Astrocyte of the hippocampus (primary cell): Measurements from ENCODE around the gene ZNF846.
"Not testable (repeated sequence)": the region's sequence is repeated elsewhere in the genome, so short reads cannot be mapped to it uniquely, and the experiment has no call there.

Experiments used
- DNase-seq: peaks from one replicate; pipeline ENCODE4 v3.0.0; 2011; ENCODE audit warnings: low read depth, low spot score

ZNF846 gene

GRCh38 chr19:9784163-9784496 lies 15.6 kb upstream of the ZNF846 start:
- not testable (repeated sequence) for DNase-seq

GRCh38 chr19:9782338-9782737 lies 13.8 kb upstream of the ZNF846 start:
- no peak for DNase-seq

- DNase-seq: no peak
Measured at GRCh38 chr19:9757544-9758501, 10.7 kb downstream of the ZNF846 start.

DNA sequence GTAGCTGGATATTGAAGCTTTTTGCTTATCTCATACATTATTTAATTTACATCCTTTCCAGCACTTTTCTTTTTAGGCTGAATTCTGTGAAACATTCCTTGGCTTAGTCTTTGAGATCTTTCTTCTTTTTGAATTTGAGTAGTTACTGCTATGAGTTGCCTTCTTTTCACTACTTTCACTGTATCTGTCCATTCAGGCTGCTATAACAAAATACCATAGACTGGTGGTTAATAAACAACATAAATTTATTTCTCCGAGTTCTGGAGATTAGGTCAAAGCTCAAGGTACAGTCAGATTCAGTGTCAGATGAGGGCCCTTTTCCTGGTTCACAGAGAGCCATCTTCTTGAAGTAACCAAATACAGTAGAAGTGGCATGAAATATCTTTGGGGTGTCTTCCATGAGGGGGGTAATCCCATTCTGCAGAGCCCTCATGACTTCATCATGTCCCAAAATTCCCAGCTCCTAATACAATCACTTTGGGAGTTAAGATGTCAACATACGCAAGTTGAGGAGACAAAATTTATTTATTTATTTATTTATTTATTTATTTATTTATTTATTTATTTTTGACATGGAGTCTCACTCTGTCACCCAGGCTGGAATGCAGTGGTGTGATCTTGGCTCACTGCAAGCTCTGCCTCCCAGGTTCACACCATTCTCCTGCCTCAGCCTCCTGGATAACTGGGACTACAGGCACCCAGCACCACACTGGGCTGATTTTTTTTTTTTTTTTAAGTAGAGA lies 15.7 kb downstream of the ZNF846 start:
- DNase-seq: no peak

DNA sequence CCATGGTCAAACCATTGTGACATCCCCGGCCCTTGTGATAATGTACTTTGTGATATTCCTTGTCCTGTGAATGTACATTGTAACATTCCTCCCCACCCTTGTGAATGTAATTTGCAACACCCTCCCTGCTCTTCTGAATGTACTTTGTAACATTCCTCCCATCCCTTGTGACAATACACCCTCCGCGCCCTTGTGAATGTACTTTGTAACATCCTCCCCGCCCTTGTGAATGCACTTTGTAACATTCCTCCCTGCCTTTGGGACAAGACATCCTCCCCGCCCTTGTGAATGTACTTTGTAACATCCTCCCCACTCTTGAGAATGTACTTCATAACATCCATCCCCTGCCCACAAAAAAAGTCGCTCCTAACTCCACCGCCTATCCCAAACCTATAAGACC lies 17.1 kb downstream of the ZNF846 start:
- no peak for DNase-seq

DNA sequence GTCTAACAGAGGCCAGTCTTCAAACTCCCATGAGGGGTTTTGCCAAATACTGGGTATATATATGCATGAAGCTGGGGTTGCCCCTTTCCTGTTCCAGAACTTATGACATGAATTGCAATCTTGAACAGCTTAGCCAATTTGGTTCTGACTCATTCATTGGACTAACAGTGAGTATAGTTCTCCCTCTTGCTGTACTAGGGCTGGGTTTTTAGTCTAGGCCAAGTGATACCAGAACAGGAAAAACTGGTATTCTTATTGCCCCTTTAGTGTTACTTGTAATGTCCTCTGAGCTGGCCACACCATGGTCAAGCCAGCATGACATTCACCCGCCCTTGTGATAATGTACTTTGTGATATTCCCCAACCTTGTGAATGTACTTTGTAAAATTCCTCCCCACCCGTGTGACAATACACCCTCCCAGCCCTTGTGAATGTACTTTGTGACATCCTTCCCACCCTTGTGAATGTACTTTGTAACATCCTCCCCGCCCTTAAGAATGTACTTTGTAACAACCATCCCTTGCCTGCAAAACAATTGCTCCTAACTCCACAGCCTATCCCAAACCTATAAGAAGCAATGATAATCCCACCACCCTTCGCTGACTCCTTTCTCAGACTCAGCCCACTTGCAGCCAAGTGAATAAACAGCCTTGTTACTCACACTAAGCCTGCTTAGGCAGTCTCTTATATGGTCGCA lies 26.9 kb downstream of the ZNF846 start:
- no peak for DNase-seq

- DNase-seq: no peak
Measured at GRCh38 chr19:9735986-9736385, 32.6 kb downstream of the ZNF846 start.

DNA sequence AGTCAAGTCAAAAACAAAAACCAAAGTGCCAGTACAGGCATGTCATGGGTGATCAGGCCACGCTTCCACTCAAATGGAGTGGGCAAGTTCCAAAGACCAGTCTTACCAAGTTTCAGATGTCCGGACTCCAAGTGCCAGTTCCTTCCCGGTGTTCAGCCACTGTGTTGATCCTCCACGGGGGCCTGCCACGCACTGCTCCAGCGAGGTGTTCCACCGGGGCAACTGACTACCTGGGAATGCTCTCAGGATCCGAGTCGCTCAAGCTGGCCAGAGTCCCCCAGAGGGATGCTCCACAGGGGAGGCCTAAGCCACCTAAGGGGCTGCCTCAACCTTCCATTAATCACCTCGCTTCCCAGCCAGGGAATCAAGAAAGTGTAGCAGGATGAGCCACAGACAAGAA lies 38.5 kb downstream of the ZNF846 start:
- not testable (repeated sequence) for DNase-seq

GRCh38 chr19:9729162-9729561 lies 39.4 kb downstream of the ZNF846 start:
- no peak for DNase-seq

- DNase-seq: no peak
Measured at GRCh38 chr19:9727644-9728043, 40.9 kb downstream of the ZNF846 start.

DNA sequence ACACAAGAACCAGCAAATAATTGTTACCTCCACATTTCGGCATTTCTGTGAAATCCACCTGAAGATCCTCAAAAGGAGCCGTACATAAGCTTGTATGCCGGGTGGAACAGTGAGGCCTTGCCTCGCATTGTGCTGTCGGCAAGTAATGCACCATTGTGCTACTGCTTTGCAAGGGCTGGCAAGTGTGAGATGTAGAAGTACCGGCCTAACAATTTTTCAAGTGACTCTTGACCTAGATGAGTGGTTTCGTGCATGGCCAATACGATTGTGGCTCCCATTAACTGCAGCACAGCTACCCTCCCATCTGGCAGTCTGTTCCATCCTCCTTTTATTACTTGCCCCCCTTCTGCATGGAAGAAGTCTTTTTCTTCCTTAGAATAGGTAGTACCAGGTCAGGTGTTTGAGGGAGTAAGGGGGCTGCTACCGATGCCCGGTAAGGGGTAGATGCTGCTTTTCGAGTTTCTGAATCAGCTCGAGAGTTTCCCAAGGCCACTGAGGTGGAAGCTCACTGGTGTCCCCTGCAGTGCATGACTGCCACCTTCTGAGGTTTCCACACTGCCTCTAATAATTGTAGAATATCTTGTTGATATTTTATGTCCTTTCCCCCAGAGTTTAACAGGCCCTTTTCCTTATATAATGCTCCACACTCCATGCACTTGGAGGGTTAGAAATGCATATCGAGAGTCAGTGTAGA lies 42.9 kb downstream of the ZNF846 start:
- DNase-seq: not testable (repeated sequence)

GRCh38 chr19:9724157-9724556 lies 44.4 kb downstream of the ZNF846 start:
- DNase-seq: no peak

GRCh38 chr19:9721861-9722260 lies 46.7 kb downstream of the ZNF846 start:
- DNase-seq: no peak

GRCh38 chr19:9720541-9720940 lies 48.0 kb downstream of the ZNF846 start:
- no peak for DNase-seq

DNA sequence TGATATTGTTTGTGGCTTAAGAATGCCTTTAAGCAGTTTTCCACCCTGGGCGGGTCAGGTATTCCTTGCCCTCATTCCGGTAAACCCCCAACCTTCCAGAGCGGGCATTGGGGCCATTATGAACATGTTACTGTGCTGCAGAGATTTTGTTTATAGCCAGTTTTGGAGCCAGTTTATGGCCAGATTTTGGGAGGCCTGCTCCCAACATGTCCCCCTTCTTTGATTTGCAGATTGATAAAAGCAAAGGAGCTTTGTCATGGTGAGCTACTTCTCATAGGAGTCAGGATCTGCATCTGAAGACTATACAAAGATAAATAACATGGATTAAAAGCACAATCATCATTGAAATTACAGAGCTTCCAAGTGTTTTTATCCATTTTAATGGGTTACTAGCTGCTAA lies 56.7 kb downstream of the ZNF846 start:
- DNase-seq: no peak

GRCh38 chr19:9709305-9709704 lies 59.2 kb downstream of the ZNF846 start:
- no peak for DNase-seq

DNA sequence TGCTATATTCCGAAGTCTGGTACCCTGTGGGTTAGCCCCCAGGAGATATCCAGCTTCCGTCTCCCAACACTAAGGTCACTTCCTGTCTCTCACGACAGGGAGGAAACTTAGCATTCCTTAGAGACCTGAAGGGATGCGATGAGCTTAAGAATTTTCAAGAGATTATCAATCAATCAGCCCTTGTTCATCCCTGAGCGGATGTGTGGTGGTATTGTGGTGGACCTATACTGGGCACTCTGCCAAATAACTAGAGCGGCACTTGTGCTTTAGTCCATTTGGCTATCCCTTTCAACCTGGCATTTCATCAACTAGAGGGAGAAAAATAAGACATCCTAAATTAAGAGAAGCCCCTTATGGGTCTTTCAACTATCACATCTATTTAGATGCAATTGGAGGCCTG lies 62.7 kb downstream of the ZNF846 start:
- DNase-seq: no peak

GRCh38 chr19:9702186-9702585 lies 66.4 kb downstream of the ZNF846 start:
- no peak for DNase-seq
